CD14-positive monocyte (primary cell): Measurements from ENCODE around the gene CHADL. TPM values are rescaled to one million over a fixed set of nuclear protein-coding genes. Genes with fewer than 3 reads are reported as not detected.

Source experiments
- DNase-seq, 3 donors: peaks; one replicate each; pipeline ENCODE4 v3.0.0-alpha.2; 2011 to 2022
- H2AFZ ChIP-seq: 2 replicates; pipeline ENCODE4 v1.6.0; 2012; ENCODE audit warnings: mild to moderate bottlenecking, low read depth, low read length, inconsistent platforms; ENCODE audit not compliant: insufficient read depth, poor library complexity, severe bottlenecking
- H3K27ac ChIP-seq, 2 donors: 1 replicate in 1 of 2; 2 replicates in 1 of 2; pipeline ENCODE4 v1.5.1; 2012 to 2013; ENCODE audit warnings: low read length in 2 of 2, control low read depth in 1 of 2, inconsistent platforms in 1 of 2, low read depth in 1 of 2, mild to moderate bottlenecking in 1 of 2
- H3K27me3 ChIP-seq, 2 donors: one replicate each; pipeline versions ENCODE4 v1.6.0 to v1.6.1; 2011 to 2013; ENCODE audit warnings: low read length in 2 of 2; ENCODE audit not compliant: control insufficient read depth in 2 of 2, insufficient read depth in 2 of 2
- H3K36me3 ChIP-seq, 2 donors: replicated peaks in 1 of 2; 1 replicate in 1 of 2; 2 replicates in 1 of 2; pipeline versions ENCODE4 v1.5.1 to v1.6.1; 2012 to 2013; ENCODE audit warnings: low read length in 2 of 2, control low read depth in 1 of 2, inconsistent platforms in 1 of 2, mild to moderate bottlenecking in 1 of 2; ENCODE audit not compliant: insufficient read depth in 2 of 2, control insufficient read depth in 1 of 2
- H3K4me1 ChIP-seq, 2 donors: 1 replicate in 1 of 2; 2 replicates in 1 of 2; pipeline versions ENCODE4 v1.5.1 to v1.6.1; 2012 to 2013; ENCODE audit warnings: low read length in 2 of 2, control low read depth in 1 of 2, inconsistent platforms in 1 of 2, mild to moderate bottlenecking in 1 of 2, moderate library complexity in 1 of 2; ENCODE audit not compliant: insufficient read depth in 2 of 2, control insufficient read depth in 1 of 2
- H3K4me2 ChIP-seq: replicated peaks from 2 replicates; pipeline ENCODE3; 2012; ENCODE audit warnings: low read length, moderate library complexity, mild to moderate bottlenecking; ENCODE audit not compliant: poor library complexity, severe bottlenecking; ENCODE audit errors: extremely low read depth
- H3K4me3 ChIP-seq, 3 experiments: fragments of 200-600 bp in 1 of 3; sonication (generic) in 1 of 3; replicated peaks in 1 of 3; 1 replicate in 2 of 3; 2 replicates in 1 of 3; pipeline ENCODE4 v1.5.1; 2011 to 2013; ENCODE audit warnings: low read length in 3 of 3, mild to moderate bottlenecking in 3 of 3, control low read depth in 2 of 3, low read depth in 2 of 3, inconsistent platforms in 1 of 3, moderate library complexity in 1 of 3
- H3K79me2 ChIP-seq: 2 replicates; pipeline ENCODE4 v1.6.0; 2012; ENCODE audit warnings: mild to moderate bottlenecking, control low read depth, inconsistent platforms, low read length, moderate library complexity; ENCODE audit not compliant: insufficient read depth
- H3K9ac ChIP-seq: 2 replicates; pipeline ENCODE4 v1.6.0; 2017; ENCODE audit warnings: low read length, mild to moderate bottlenecking; ENCODE audit not compliant: insufficient read depth, poor library complexity, severe bottlenecking
- H3K9me3 ChIP-seq, 2 donors: replicated peaks in 1 of 2; 1 replicate in 1 of 2; 2 replicates in 1 of 2; pipeline versions ENCODE4 v1.5.1 to v1.6.1; 2012 to 2013; ENCODE audit warnings: low read length in 2 of 2, control low read depth in 1 of 2; ENCODE audit not compliant: control insufficient read depth in 1 of 2, insufficient read depth in 1 of 2
- H4K20me1 ChIP-seq: 2 replicates; pipeline ENCODE4 v1.6.0; 2012; ENCODE audit warnings: mild to moderate bottlenecking, low read length, control low read depth, moderate library complexity; ENCODE audit not compliant: insufficient read depth
- H3K27ac Mint-ChIP-seq, 7 donors: one replicate each; pipeline ENCODE4 v1.8.0; 2020; ENCODE audit warnings: mild to moderate bottlenecking in 7 of 7, mixed read lengths in 7 of 7, moderate library complexity in 6 of 7, inconsistent platforms in 2 of 7
- H3K27me3 Mint-ChIP-seq, 3 donors: one replicate each; pipeline ENCODE4 v1.8.0; 2021 to 2022; ENCODE audit warnings: low read depth in 3 of 3, mild to moderate bottlenecking in 3 of 3, mixed read lengths in 3 of 3, moderate library complexity in 3 of 3, inconsistent platforms in 1 of 3
- H3K36me3 Mint-ChIP-seq, 2 donors: one replicate each; pipeline ENCODE4 v1.8.0; 2020; ENCODE audit warnings: mixed read lengths in 2 of 2, inconsistent platforms in 1 of 2, mild to moderate bottlenecking in 1 of 2
- H3K4me1 Mint-ChIP-seq: one replicate; pipeline ENCODE4 v1.8.0; 2020; ENCODE audit warnings: mild to moderate bottlenecking, mixed read lengths
- H3K4me3 Mint-ChIP-seq, 2 donors: one replicate each; pipeline ENCODE4 v1.8.0; 2020; ENCODE audit warnings: mild to moderate bottlenecking in 2 of 2, mixed read lengths in 2 of 2, moderate library complexity in 1 of 2
- H3K9me3 Mint-ChIP-seq, 7 donors: one replicate each; pipeline ENCODE4 v1.8.0; 2020 to 2022; ENCODE audit warnings: mixed read lengths in 7 of 7, mild to moderate bottlenecking in 6 of 7, moderate library complexity in 6 of 7, inconsistent platforms in 2 of 7
- WGBS: methylation state at CpG from one replicate; pipeline ENCODE4 v1.1.5; 2013; ENCODE audit warnings: missing lambda C conversion rate; ENCODE audit not compliant: insufficient coverage; 5-methylcytosine and 5-hydroxymethylcytosine counted together
- intact Hi-C, 2 donors: fragments of 100-400 bp; cut with micrococcal nuclease; formaldehyde crosslinking; loops; one replicate each; pipeline versions ENCODE4 v1.15.0 to v1.15.1; 2023
- polyA plus RNA-seq, 3 donors: library from polyadenylated mRNA; depleted of rRNA in 1 of 3; unstranded in 2 of 3; stranded (reverse) in 1 of 3; fragments of 300-500 nt in 2 of 3; fragments of >200 nt in 1 of 3; fragmentation: Illumina TruSeq in 2 of 3; gene quantifications; 1 replicate in 2 of 3; 2 replicates in 1 of 3; pipeline ENCODE4 v1.2.3, GENCODE V29; 2012 to 2021
- TF ChIP-seq, protein P1 (sequence below): fragments of 200-600 bp; IDR thresholded peaks from one replicate; pipeline ENCODE4 v1.8.0; 2022; ENCODE audit warnings: antibody characterized with exemption, mild to moderate bottlenecking

CHADL gene
- polyA plus RNA-seq, 3 donors, result 0.11 to 0.35 (median 0.27) TPM

DNA sequence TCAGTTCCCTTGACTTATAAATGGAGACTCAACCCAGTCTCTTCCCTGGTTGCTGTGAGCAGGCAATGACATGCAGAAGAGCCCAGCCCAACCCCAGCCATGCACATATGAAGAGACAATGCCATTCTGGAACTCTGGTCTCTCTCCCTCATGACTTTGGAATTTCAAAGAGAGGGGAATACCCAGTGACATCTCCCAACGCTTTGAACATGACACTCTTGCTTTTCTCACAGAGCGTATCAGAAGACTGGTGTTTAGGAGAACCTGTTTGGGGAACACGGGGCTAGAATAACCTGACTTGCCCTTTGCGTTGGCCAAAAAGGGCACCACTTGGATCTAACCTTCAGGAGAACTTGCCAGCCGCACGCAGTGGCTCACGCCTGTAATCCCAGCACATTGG, 32.4 kb upstream of the CHADL start:
- H3K4me1 ChIP-seq, result peaks cover 0 to 2% of the 10 kb centered on the region in 2 donors
- H3K36me3 ChIP-seq, result peaks cover 76 to 95% of the 10 kb centered on the region in 2 donors
- no peaks in the 10 kb centered on the region for H4K20me1 ChIP-seq
- H3K27me3 ChIP-seq, result no peaks in the 10 kb centered on the region
- peaks cover 0 to 2% (median 0%) of the 10 kb centered on the region in 7 donors for H3K9me3 Mint-ChIP-seq
- peaks cover 66 to 99% of the 10 kb centered on the region in 2 donors for H3K36me3 Mint-ChIP-seq
- peak overlapping the region in 3 of 7 donors; percentile 21 to 75 (median 21) for H3K27ac Mint-ChIP-seq
- intact Hi-C loops, result no loop called here
- H2AFZ ChIP-seq, result no peak overlapping the region
- H3K4me3 Mint-ChIP-seq, result no peak overlapping the region
- H3K9ac ChIP-seq, result no peak overlapping the region
- DNase-seq, result no peak
- TF ChIP-seq, protein P1, sequence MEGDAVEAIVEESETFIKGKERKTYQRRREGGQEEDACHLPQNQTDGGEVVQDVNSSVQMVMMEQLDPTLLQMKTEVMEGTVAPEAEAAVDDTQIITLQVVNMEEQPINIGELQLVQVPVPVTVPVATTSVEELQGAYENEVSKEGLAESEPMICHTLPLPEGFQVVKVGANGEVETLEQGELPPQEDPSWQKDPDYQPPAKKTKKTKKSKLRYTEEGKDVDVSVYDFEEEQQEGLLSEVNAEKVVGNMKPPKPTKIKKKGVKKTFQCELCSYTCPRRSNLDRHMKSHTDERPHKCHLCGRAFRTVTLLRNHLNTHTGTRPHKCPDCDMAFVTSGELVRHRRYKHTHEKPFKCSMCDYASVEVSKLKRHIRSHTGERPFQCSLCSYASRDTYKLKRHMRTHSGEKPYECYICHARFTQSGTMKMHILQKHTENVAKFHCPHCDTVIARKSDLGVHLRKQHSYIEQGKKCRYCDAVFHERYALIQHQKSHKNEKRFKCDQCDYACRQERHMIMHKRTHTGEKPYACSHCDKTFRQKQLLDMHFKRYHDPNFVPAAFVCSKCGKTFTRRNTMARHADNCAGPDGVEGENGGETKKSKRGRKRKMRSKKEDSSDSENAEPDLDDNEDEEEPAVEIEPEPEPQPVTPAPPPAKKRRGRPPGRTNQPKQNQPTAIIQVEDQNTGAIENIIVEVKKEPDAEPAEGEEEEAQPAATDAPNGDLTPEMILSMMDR, result no peak
- no peaks in the 10 kb centered on the region for H3K9me3 ChIP-seq
- peaks cover 37% of the 10 kb centered on the region for H3K79me2 ChIP-seq
- 98% methylated on average over 7 of the region's 7 CpGs for WGBS
- no peak overlapping the region for H3K4me3 ChIP-seq
- no peak overlapping the region for H3K4me2 ChIP-seq
- H3K27me3 Mint-ChIP-seq, result no peaks in the 10 kb centered on the region
- H3K27ac ChIP-seq, result no peak overlapping the region
- peaks cover 3% of the 10 kb centered on the region for H3K4me1 Mint-ChIP-seq

DNA sequence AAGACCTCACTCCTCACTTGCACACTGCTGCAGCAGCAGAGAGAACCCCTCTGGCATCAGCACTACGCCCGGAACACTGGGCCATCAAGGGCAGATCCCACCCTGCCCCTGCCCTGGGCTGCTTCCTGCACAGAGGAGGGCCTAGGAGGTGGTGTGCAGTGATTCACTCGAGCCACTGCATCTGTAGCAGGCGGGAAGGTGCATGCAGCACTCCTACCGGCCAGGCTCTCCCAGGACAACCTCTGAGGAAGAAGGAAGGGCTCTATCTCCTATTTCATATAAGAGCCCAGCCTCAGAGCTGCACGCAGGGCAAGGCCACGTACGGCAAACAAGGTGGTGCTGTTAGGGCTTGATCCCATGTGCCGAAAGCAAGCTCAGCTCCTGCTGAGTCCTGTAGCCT, 31.1 kb upstream of the CHADL start:
- Histone ChIP-seq H2AFZ (no peak overlapping the region), H3K27me3 (no peaks in the 10 kb centered on the region), H3K79me2 (peaks cover 32% of the 10 kb centered on the region), H3K9me3 (no peaks in the 10 kb centered on the region), H3K36me3 (peaks cover 78 to 95% of the 10 kb centered on the region in 2 donors), H4K20me1 (no peaks in the 10 kb centered on the region), H3K4me2 (no peak overlapping the region), H3K27ac (no peak overlapping the region), H3K4me1 (peaks cover 0 to 2% of the 10 kb centered on the region in 2 donors), H3K9ac (no peak overlapping the region), H3K4me3 (no peak overlapping the region)
- intact Hi-C loops, result no loop called here
- Mint-ChIP-seq H3K4me1 (peaks cover 3% of the 10 kb centered on the region), H3K27ac (no peak overlapping the region), H3K36me3 (peaks cover 70 to 98% of the 10 kb centered on the region in 2 donors), H3K27me3 (no peaks in the 10 kb centered on the region), H3K9me3 (peaks cover 0 to 2% (median 0%) of the 10 kb centered on the region in 7 donors), H3K4me3 (no peak overlapping the region)
- TF ChIP-seq, protein P1, result no peak
- 96% methylated on average over 4 of the region's 9 CpGs for WGBS
- DNase-seq, result no peak
